Esophagus muscularis mucosa (tissue), 4 donors: ENCODE data around the gene DHX9. TPM values are rescaled to one million over a fixed set of nuclear protein-coding genes. Genes with fewer than 3 reads are reported as not detected.

Experiments used
- DNase-seq: peaks from one replicate; pipeline ENCODE4 v3.0.0-alpha.2; 2017; ENCODE audit errors: extremely low spot score
- H3K27ac ChIP-seq, 4 donors: fragments of 200-600 bp; sonication (generic); replicated peaks in 1 of 4; 1 replicate in 3 of 4; 2 replicates in 1 of 4; pipeline ENCODE4 v1.5.1; 2016 to 2019; ENCODE audit warnings: mild to moderate bottlenecking in 1 of 4
- H3K27me3 ChIP-seq, 4 donors: fragments of 200-600 bp; sonication (generic); one replicate each; pipeline versions ENCODE4 v1.5.1 to v1.6.0; 2016 to 2019
- H3K36me3 ChIP-seq, 4 donors: fragments of 200-600 bp; sonication (generic); one replicate each; pipeline ENCODE4 v1.5.1; 2016 to 2019
- H3K4me1 ChIP-seq, 4 donors: fragments of 200-600 bp; sonication (generic); one replicate each; pipeline ENCODE4 v1.5.1; 2016 to 2019
- H3K4me3 ChIP-seq, 4 donors: fragments of 200-600 bp; sonication (generic); 1 replicate in 2 of 4; 2 replicates in 2 of 4; pipeline ENCODE4 v1.5.1; 2016 to 2019; ENCODE audit warnings: mild to moderate bottlenecking in 4 of 4, moderate library complexity in 1 of 4
- H3K9me3 ChIP-seq, 4 donors: fragments of 200-600 bp; sonication (generic); 1 replicate in 3 of 4; 2 replicates in 1 of 4; pipeline ENCODE4 v1.5.1; 2016 to 2019
- CTCF ChIP-seq, 3 experiments: fragments of 200-600 bp in 2 of 3; fragments of 450-650 bp in 1 of 3; sonication (generic) in 2 of 3; IDR thresholded peaks; one replicate each; pipeline ENCODE4 v1.5.1; 2017 to 2019; ENCODE audit warnings: antibody characterized with exemption in 3 of 3, mild to moderate bottlenecking in 2 of 3, moderate library complexity in 1 of 3
- EP300 ChIP-seq: sonication (generic); formaldehyde crosslinking; IDR thresholded peaks from one replicate; pipeline ENCODE4 v1.6.1; 2017; ENCODE audit warnings: antibody characterized with exemption
- POLR2A ChIP-seq: fragments of 450-650 bp; IDR thresholded peaks from one replicate; pipeline ENCODE4 v1.6.1; 2017; ENCODE audit warnings: antibody characterized with exemption, moderate library complexity, mild to moderate bottlenecking, low read depth
- POLR2AphosphoS5 ChIP-seq, 2 donors: sonication (generic); formaldehyde crosslinking; IDR thresholded peaks; one replicate each; pipeline ENCODE4 v1.6.1; 2017; ENCODE audit warnings: antibody characterized with exemption in 2 of 2
- WGBS: methylation state at CpG from one replicate; pipeline ENCODE4 v1.1.5; 2018; 5-methylcytosine and 5-hydroxymethylcytosine counted together
- intact Hi-C: fragments of 100-400 bp; cut with DNase I; formaldehyde crosslinking; loops from one replicate; pipeline ENCODE4 v1.15.1; 2023
- total RNA-seq, 4 donors: library from RNA; depleted of rRNA; stranded (reverse); fragments of >200 nt; gene quantifications; one replicate each; pipeline versions ENCODE4 v1.1.0 to v1.2.1, GENCODE V29; 2016

The DHX9 gene
- total RNA-seq, 4 donors from 2014 or later, result 73.0 to 89.7 (median 74.5) TPM

- no peak overlapping the region for H3K4me3 ChIP-seq
- TF ChIP-seq POLR2AphosphoS5 (IDR thresholded peaks at IDR 0.05), result no peak
- no peak for TF ChIP-seq CTCF (IDR thresholded peaks at IDR 0.05)
- TF ChIP-seq EP300, result no peak
- TF ChIP-seq POLR2A, result no peak
- H3K27me3 ChIP-seq, result no peaks in the 10 kb centered on the region
- no peak for DNase-seq
- H3K27ac ChIP-seq, result no peak overlapping the region
- WGBS, result 85% methylated on average over 1 of the region's 1 CpG
- H3K36me3 ChIP-seq, result no peaks in the 10 kb centered on the region
- H3K4me1 ChIP-seq, result no peaks in the 10 kb centered on the region
- intact Hi-C loops, result no loop called here
- H3K9me3 ChIP-seq, result no peaks in the 10 kb centered on the region
Observed at GRCh38 chr1:182925661-182926060, 86.5 kb downstream of the DHX9 start.

- TF ChIP-seq CTCF (IDR thresholded peaks at IDR 0.05) (no peak), POLR2AphosphoS5 (IDR thresholded peaks at IDR 0.05) (no peak), POLR2A (no peak)
- intact Hi-C loops, result no loop called here
- 90% methylated on average over 1 of the region's 1 CpG for WGBS
- no peak for DNase-seq
- Histone ChIP-seq H3K9me3 (no peaks in the 10 kb centered on the region), H3K4me3 (no peak overlapping the region), H3K27me3 (no peaks in the 10 kb centered on the region), H3K4me1 (no peaks in the 10 kb centered on the region), H3K27ac (no peak overlapping the region), H3K36me3 (no peaks in the 10 kb centered on the region)
Observed at GRCh38 chr1:182927693-182928433, 88.7 kb downstream of the DHX9 start.

GRCh38 chr1:182930985-182931384 is 91.8 kb downstream of the DHX9 start:
- intact Hi-C loops, result no loop called here
- H3K4me3 ChIP-seq, result no peak overlapping the region
- no peaks in the 10 kb centered on the region for H3K36me3 ChIP-seq
- H3K27me3 ChIP-seq, result no peaks in the 10 kb centered on the region
- peaks cover 0 to 7% (median 2%) of the 10 kb centered on the region in 4 donors for H3K9me3 ChIP-seq
- H3K4me1 ChIP-seq, result no peaks in the 10 kb centered on the region
- TF ChIP-seq EP300, result no peak
- no peak for DNase-seq
- no peak overlapping the region for H3K27ac ChIP-seq
- WGBS, result 88% methylated on average over 1 of the region's 1 CpG

- no peaks in the 10 kb centered on the region for H3K36me3 ChIP-seq
- TF ChIP-seq POLR2A (no peak), EP300 (no peak), POLR2AphosphoS5 (IDR thresholded peaks at IDR 0.05) (no peak), CTCF (IDR thresholded peaks at IDR 0.05) (no peak)
- H3K4me3 ChIP-seq, result no peak overlapping the region
- H3K9me3 ChIP-seq, result peaks cover 0 to 7% (median 2%) of the 10 kb centered on the region in 4 donors
- intact Hi-C loops, result no loop called here
- no peak for DNase-seq
- H3K27me3 ChIP-seq, result no peaks in the 10 kb centered on the region
- no peak overlapping the region for H3K27ac ChIP-seq
- H3K4me1 ChIP-seq, result no peaks in the 10 kb centered on the region
Observed at GRCh38 chr1:182935716-182936115, 96.6 kb downstream of the DHX9 start.

Other genes with a start within 250 kb of the DHX9 start
- 10 to 100 TPM in 1 of 4 donors, 1 to 10 TPM in 2, under 1 TPM in 1; 0.83 to 19.7 (median 2.2) TPM for gene RGS16, start 235.0 kb upstream of the DHX9 start, total RNA-seq
- under 1 TPM in 2 of 4 donors, not detected in 2; 0.06 to 0.17 TPM for gene RGS8, start 154.8 kb upstream of the DHX9 start, total RNA-seq
- 1 to 10 TPM; 4.6 to 7.2 (median 6.6) TPM for gene NPL, start 49.6 kb upstream of the DHX9 start, total RNA-seq
- under 1 TPM in 1 of 4 donors, not detected in 3; 0.11 TPM for gene SHCBP1L, start 113.8 kb downstream of the DHX9 start, total RNA-seq
- 100 to 1,000 TPM; 387 to 474 (median 408) TPM for gene LAMC1, start 184.1 kb downstream of the DHX9 start, total RNA-seq